Adrenal gland (tissue), 12 donors: ENCODE results near the gene ZYX. TPM values are rescaled to one million over a fixed set of nuclear protein-coding genes. Genes with fewer than 3 reads are reported as not detected.

ENCODE experiments used
- DNase-seq, 7 donors: peaks; one replicate each; pipeline ENCODE4 v3.0.0-alpha.2; 2019 to 2020
- H3K27ac ChIP-seq, 5 donors: fragments of 200-600 bp; sonication (generic) in 4 of 5; 1 replicate in 3 of 5; 2 replicates in 2 of 5; pipeline versions ENCODE4 v1.5.1 to v1.8.0; 2016 to 2020; ENCODE audit warnings: mild to moderate bottlenecking in 1 of 5
- H3K27me3 ChIP-seq: fragments of 200-600 bp; 2 replicates; pipeline ENCODE4 v1.8.0; 2021
- H3K36me3 ChIP-seq, 2 donors: fragments of 200-600 bp; replicated peaks in 1 of 2; 1 replicate in 1 of 2; 2 replicates in 1 of 2; pipeline versions ENCODE4 v1.5.1 to v1.8.0; 2018 to 2022
- H3K4me1 ChIP-seq, 2 donors: fragments of 200-600 bp; replicated peaks in 1 of 2; 1 replicate in 1 of 2; 2 replicates in 1 of 2; pipeline versions ENCODE4 v1.5.1 to v1.8.0; 2018 to 2021
- H3K4me3 ChIP-seq, 4 donors: fragments of 200-600 bp; sonication (generic) in 3 of 4; one replicate each; pipeline ENCODE4 v1.5.1; 2016 to 2018
- H3K9me3 ChIP-seq, 3 donors: fragments of 200-600 bp; sonication (generic) in 1 of 3; replicated peaks in 1 of 3; 1 replicate in 2 of 3; 2 replicates in 1 of 3; pipeline versions ENCODE4 v1.5.1 to v1.8.0; 2016 to 2021
- CTCF ChIP-seq, 6 experiments: fragments of 450-650 bp in 4 of 6; fragments of 200-600 bp in 2 of 6; sonication (generic) in 1 of 6; IDR thresholded peaks; 1 replicate in 5 of 6; 2 replicates in 1 of 6; pipeline versions ENCODE4 v1.5.1 to v1.8.0; 2016 to 2021; ENCODE audit warnings: antibody characterized with exemption in 6 of 6, mild to moderate bottlenecking in 2 of 6, moderate library complexity in 1 of 6
- POLR2A ChIP-seq, 2 donors: fragments of 450-650 bp; IDR thresholded peaks; one replicate each; pipeline ENCODE4 v1.6.1; 2017; ENCODE audit warnings: antibody characterized with exemption in 2 of 2, mild to moderate bottlenecking in 2 of 2, moderate library complexity in 1 of 2
- WGBS, 4 donors: extraction: QIAGEN DNeasy Blood & Tissue Kit in 2 of 4; methylation state at CpG; one replicate each; pipeline versions ENCODE4 v1.1.5 to v1.1.7; 2013 to 2017; 5-methylcytosine and 5-hydroxymethylcytosine counted together
- intact Hi-C, 2 donors: fragments of 100-400 bp; cut with DNase I; formaldehyde crosslinking; loops; one replicate each; pipeline versions ENCODE4 v1.14.1 to v1.15.0; 2022 to 2023
- polyA plus RNA-seq, 3 donors: library from polyadenylated mRNA; stranded (reverse); fragments of 200-250 nt in 2 of 3; fragments of 350-450 nt in 1 of 3; fragmentation: Illumina TruSeq in 1 of 3; extraction: RNeasy Lipid Tissue Mini Kit (QIAGEN cat#74804) in 1 of 3; gene quantifications; one replicate each; pipeline ENCODE4 v1.2.3, GENCODE V29; 2013 to 2014
- total RNA-seq, 9 donors: library from RNA; depleted of rRNA in 4 of 9; stranded (reverse); fragments of >200 nt in 4 of 9; fragments of 120-200 nt in 1 of 9; fragmentation: NEBNext Ultra II Directional in 1 of 9; extraction: Animal tissue kit (Norgen Biotek cat#: 25700) in 1 of 9; gene quantifications; one replicate each; pipeline versions ENCODE4 v1.1.0 to v1.2.4, GENCODE V29; 2013 to 2023
- donor health status: healthy with polysubstance abuse.
- donor health status: Bipolar disorder and iron deficiency.
- donor health status: DM: yes; HTN: yes; CAD: no.
- donor health status: DM: no; HTN: no; CAD: no.
- donor health status: DM: no; HTN: no; CAD: no.
- donor health status: DM: yes; HTN: yes; CAD: no.

The ZYX gene
- total and polyA plus RNA-seq, 12 donors: 5.0 to 152 (median 77.1) TPM

- Histone ChIP-seq H3K36me3 (peaks cover 0 to 34% of the 10 kb centered on the region in 2 donors), H3K4me3 (peak overlapping the region in 1 of 4 donors; percentile 99), H3K27me3 (no peaks in the 10 kb centered on the region), H3K27ac (peak overlapping the region in 1 of 5 donors; percentile 61), H3K4me1 (peaks cover 1 to 48% of the 10 kb centered on the region in 2 donors), H3K9me3 (no peaks in the 10 kb centered on the region)
- intact Hi-C loops: loop anchor here in 1 of 2 donors (5.0 kb wide), 1 partner anchor 32 kb away; no protein-coding TSS in a partner anchor
- peak in 1 of 7 donors; percentile 38 for DNase-seq
- TF ChIP-seq POLR2A (IDR thresholded peaks at IDR 0.05) (no peak), CTCF (IDR thresholded peaks at IDR 0.05) (no peak)
- WGBS, 4 donors: 68 to 73% (median 72%) methylated on average over 14 of the region's 14 CpGs
Measured at GRCh38 chr7:143384661-143385631, 3.8 kb downstream of the ZYX start.

GRCh38 chr7:143385891-143386781, 5.0 kb downstream of the ZYX start:
- peaks cover 0 to 52% of the 10 kb centered on the region in 2 donors for H3K4me1 ChIP-seq
- peak overlapping the region in 1 of 5 donors; percentile 65 for H3K27ac ChIP-seq
- H3K4me3 ChIP-seq: peak overlapping the region in 1 of 4 donors; percentile 29
- 27 to 38% (median 34%) methylated on average over 18 to 19 of the region's 19 CpGs for WGBS, 4 donors
- peak in 5 of 7 donors; percentile 50 to 60 (median 57) for DNase-seq
- H3K27me3 ChIP-seq: no peaks in the 10 kb centered on the region
- intact Hi-C loops: no loop called here
- TF ChIP-seq POLR2A (IDR thresholded peaks at IDR 0.05): no peak
- no peak for TF ChIP-seq CTCF (IDR thresholded peaks at IDR 0.05)
- H3K9me3 ChIP-seq: no peaks in the 10 kb centered on the region
- H3K36me3 ChIP-seq: peaks cover 0 to 46% of the 10 kb centered on the region in 2 donors

- H3K4me1 ChIP-seq: peaks cover 0 to 56% of the 10 kb centered on the region in 2 donors
- WGBS, 4 donors: 86 to 94% (median 88%) methylated on average over 4 to 23 of the region's 23 CpGs
- H3K4me3 ChIP-seq: no peak overlapping the region
Measured at GRCh38 chr7:143387156-143387975, 6.2 kb downstream of the ZYX start.

GRCh38 chr7:143388051-143388450, 6.9 kb downstream of the ZYX start:
- Histone ChIP-seq H3K27me3 (no peaks in the 10 kb centered on the region), H3K4me3 (no peak overlapping the region), H3K9me3 (no peaks in the 10 kb centered on the region), H3K27ac (no peak overlapping the region), H3K4me1 (peaks cover 0 to 50% of the 10 kb centered on the region in 2 donors), H3K36me3 (peaks cover 0 to 44% of the 10 kb centered on the region in 2 donors)
- intact Hi-C loops: no loop called here
- no peak for DNase-seq
- 87 to 90% (median 88%) methylated on average over 7 to 10 of the region's 10 CpGs for WGBS, 4 donors
- TF ChIP-seq CTCF (IDR thresholded peaks at IDR 0.05) (no peak), POLR2A (IDR thresholded peaks at IDR 0.05) (no peak)

More at GRCh38 chr7:143387156-143387975, 6.2 kb downstream of the ZYX start:
- Histone ChIP-seq H3K36me3 (peaks cover 0 to 49% of the 10 kb centered on the region in 2 donors), H3K9me3 (no peaks in the 10 kb centered on the region), H3K27me3 (no peaks in the 10 kb centered on the region), H3K27ac (peak overlapping the region in 1 of 5 donors; percentile 65)
- TF ChIP-seq POLR2A (IDR thresholded peaks at IDR 0.05): no peak
- DNase-seq: no peak
- intact Hi-C loops: no loop called here
